ENCODE measurements around the gene FAT3. TPM values are rescaled to one million over a fixed set of nuclear protein-coding genes. Genes with fewer than 3 reads are reported as not detected.

The FAT3 gene
- total and polyA plus RNA-seq, 8 donors: 0.05 to 2.3 (median 0.27) TPM

DNA sequence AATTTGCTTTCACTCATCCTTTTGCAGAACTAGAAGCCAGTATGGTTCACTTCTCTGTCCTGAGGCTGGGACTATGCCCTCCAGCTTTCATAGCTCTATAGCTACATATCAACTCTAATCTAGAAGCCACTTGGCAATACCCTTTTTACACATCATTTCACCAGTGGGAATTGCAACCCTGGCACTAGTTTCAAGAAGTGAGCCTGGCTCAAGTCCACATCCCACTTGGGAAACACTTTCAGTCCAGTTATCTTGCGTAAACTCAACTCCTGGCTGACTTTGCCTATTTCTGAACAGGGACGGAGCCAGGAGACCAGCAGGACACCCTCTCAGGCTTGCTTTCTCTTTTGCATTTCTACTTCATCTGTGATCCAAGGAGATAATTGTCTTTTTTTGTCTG lies 19.9 kb upstream of the FAT3 start:
- intact Hi-C loops (cut with DNase I): no loop called here
- H3K27me3 ChIP-seq: no peaks in the 10 kb centered on the region
- H3K27ac ChIP-seq: no peak overlapping the region
- FAIRE-seq (no peak), DNase-seq (peak in 2 of 6 donors; percentile 12 to 35), ATAC-seq (peak; percentile 35 to 88 (median 56))
- WGBS, 2 donors: 22 to 24% methylated on average over 2 of the region's 2 CpGs
- no peaks in the 10 kb centered on the region for H3K9me3 ChIP-seq
- no peaks in the 10 kb centered on the region for H3K4me1 ChIP-seq
- TF ChIP-seq, protein P1, sequence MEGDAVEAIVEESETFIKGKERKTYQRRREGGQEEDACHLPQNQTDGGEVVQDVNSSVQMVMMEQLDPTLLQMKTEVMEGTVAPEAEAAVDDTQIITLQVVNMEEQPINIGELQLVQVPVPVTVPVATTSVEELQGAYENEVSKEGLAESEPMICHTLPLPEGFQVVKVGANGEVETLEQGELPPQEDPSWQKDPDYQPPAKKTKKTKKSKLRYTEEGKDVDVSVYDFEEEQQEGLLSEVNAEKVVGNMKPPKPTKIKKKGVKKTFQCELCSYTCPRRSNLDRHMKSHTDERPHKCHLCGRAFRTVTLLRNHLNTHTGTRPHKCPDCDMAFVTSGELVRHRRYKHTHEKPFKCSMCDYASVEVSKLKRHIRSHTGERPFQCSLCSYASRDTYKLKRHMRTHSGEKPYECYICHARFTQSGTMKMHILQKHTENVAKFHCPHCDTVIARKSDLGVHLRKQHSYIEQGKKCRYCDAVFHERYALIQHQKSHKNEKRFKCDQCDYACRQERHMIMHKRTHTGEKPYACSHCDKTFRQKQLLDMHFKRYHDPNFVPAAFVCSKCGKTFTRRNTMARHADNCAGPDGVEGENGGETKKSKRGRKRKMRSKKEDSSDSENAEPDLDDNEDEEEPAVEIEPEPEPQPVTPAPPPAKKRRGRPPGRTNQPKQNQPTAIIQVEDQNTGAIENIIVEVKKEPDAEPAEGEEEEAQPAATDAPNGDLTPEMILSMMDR (IDR thresholded peaks at IDR 0.05): no peak
- H3K36me3 ChIP-seq: no peaks in the 10 kb centered on the region
- H3K4me3 ChIP-seq: no peak overlapping the region

DNA sequence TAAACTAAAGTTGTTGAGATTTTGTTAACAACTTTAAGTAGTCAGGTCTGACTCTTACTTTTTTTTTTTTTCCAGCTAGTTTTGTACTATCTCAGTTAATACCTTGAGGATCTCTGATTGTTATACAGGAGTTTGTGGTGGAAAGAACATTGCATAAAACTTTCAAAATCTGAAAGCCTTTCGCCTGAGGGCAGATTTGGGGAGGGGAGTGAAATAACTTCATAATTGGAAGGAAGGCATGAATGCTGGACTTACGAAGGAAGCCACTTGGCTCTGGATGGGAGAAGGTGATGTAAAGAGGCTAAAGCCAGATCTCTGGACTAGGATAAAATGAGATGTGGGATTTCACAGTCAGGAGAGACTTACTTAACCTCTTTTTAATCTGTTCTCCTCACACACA lies 18.2 kb upstream of the FAT3 start:
- no peaks in the 10 kb centered on the region for H3K4me1 ChIP-seq
- H3K27ac ChIP-seq: no peak overlapping the region
- no peak for DNase-seq
- 90 to 98% methylated on average over 2 of the region's 2 CpGs for WGBS, 2 donors
- no peaks in the 10 kb centered on the region for H3K27me3 ChIP-seq
- no peaks in the 10 kb centered on the region for H3K36me3 ChIP-seq
- TF ChIP-seq, protein P1 (IDR thresholded peaks at IDR 0.05): no peak
- H3K4me3 ChIP-seq: no peak overlapping the region
- no peak for ATAC-seq
- FAIRE-seq: no peak
- intact Hi-C loops (cut with DNase I): no loop called here
- H3K9me3 ChIP-seq: no peaks in the 10 kb centered on the region

DNA sequence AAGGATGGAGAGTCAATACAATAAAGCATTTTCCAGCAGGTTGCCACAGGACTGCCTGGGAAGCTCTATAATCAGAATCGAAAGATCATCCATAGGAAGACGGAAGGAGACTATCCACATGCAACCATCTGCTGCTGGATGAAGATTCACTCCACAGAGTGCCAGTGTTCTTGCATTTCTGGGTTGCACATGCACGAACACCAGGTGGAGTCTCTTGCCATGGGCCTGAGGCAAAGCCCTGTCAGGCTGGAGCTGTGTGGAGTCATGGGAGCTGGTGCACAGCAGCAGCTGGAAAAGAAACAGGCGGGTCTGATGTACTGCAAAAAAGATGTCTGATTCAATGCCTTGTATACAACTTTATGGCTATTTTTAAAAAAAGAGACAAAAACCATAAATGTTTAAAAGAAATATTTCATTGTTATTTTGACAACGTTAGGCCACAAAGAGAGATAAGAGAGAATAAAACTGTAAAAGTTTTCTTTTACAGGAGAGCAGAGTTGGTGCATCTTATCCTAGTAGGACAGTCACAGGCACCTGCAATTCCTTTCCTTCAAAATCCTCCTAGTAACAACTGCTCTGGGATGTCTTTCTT lies 12.9 kb upstream of the FAT3 start:
- H3K27me3 ChIP-seq: no peaks in the 10 kb centered on the region

DNA sequence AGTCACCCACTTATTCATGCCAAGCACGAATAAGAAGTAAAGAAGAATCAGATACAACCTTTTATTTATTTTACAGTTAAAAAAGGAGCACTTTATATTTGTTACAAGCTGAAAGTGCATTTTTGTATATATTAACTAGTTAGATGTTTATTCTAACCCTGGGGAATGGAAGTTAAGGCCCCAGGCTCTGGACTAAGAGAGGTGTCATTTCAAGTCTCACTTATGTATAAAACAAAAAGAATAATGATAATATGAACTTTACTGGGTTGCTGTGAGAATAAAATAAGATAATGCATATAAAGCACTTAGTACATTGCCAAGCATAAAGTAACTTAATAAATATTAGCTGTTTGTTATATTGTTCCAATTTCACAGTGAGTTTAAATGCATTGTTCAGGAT lies 12.1 kb upstream of the FAT3 start:
- H3K9me3 ChIP-seq: no peaks in the 10 kb centered on the region
- intact Hi-C loops (cut with DNase I): no loop called here
- no peak for ATAC-seq
- H3K27me3 ChIP-seq: no peaks in the 10 kb centered on the region
- no peak overlapping the region for H3K27ac ChIP-seq
- FAIRE-seq: no peak
- no peak for DNase-seq
- no peak overlapping the region for H3K4me3 ChIP-seq
- H3K36me3 ChIP-seq: no peaks in the 10 kb centered on the region
- TF ChIP-seq, protein P1 (IDR thresholded peaks at IDR 0.05): no peak
- WGBS, 2 donors: 38 to 45% methylated on average over 1 of the region's 1 CpG
- H3K4me1 ChIP-seq: no peaks in the 10 kb centered on the region

More for the DNA sequence above, 12.9 kb upstream of the FAT3 start:
- intact Hi-C loops (cut with DNase I): no loop called here
- TF ChIP-seq, protein P1 (IDR thresholded peaks at IDR 0.05): no peak
- DNase-seq (no peak), FAIRE-seq (no peak), ATAC-seq (peak in 3 of 4 donors; percentile 57 to 72 (median 70))
- H3K27ac ChIP-seq: no peak overlapping the region
- no peak overlapping the region for H3K4me3 ChIP-seq
- 61 to 65% methylated on average over 5 of the region's 5 CpGs for WGBS, 2 donors
- H3K9me3 ChIP-seq: no peaks in the 10 kb centered on the region
- no peaks in the 10 kb centered on the region for H3K36me3 ChIP-seq
- no peaks in the 10 kb centered on the region for H3K4me1 ChIP-seq

DNA sequence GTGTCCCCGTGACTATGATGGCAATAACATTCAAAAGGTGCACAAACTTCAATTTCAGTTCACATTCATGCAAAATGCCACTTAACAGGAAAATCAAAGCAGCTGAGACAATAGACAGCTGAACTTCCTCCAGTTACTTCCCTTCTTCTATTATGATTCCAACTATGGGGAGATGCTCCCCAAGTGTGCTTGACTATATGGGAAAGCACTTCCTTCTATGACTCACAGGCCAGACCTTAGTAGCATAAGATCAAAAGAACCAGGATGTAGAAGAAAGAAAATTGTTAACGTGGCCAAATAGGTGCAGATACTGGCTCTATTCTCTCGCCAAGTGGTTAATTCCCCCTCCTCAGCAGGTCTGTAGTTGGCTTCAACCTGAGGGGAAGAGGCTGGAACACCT lies 7.8 kb upstream of the FAT3 start:
- 68 to 69% methylated on average over 3 of the region's 3 CpGs for WGBS, 2 donors
- Histone ChIP-seq H3K9me3 (no peaks in the 10 kb centered on the region), H3K27me3 (no peaks in the 10 kb centered on the region), H3K36me3 (no peaks in the 10 kb centered on the region), H3K4me3 (no peak overlapping the region), H3K27ac (no peak overlapping the region), H3K4me1 (no peaks in the 10 kb centered on the region)
- ATAC-seq: peak in 1 of 4 donors; percentile 11
- FAIRE-seq: no peak
- TF ChIP-seq, protein P1 (IDR thresholded peaks at IDR 0.05): no peak
- no peak for DNase-seq
- intact Hi-C loops (cut with DNase I): no loop called here

Data from pancreas (tissue), 10 donors.